ENCODE data around the gene PPRC1.
A peak's percentile ranks its signal among the peaks of the same experiment; 100 is the strongest.
"Not testable (repeated sequence)": the region's sequence is repeated elsewhere in the genome, so short reads cannot be mapped to it uniquely, and the experiment has no call there.

PPRC1 gene

GRCh38 chr10:102150970-102151773 lies 18.3 kb downstream of the PPRC1 start:
- DNase-seq = no peak

GRCh38 chr10:102151774-102152544 lies 19.1 kb downstream of the PPRC1 start, which contains the start of gene NOLC1:
Gene NOLC1, plus strand, starts transcription at chr10:102152389. Its CDS starts 22 bp downstream, at chr10:102152411.
- DNase-seq = peak; percentile 94

- DNase-seq = no peak
Observed at GRCh38 chr10:102152545-102152890, 19.7 kb downstream of the PPRC1 start.

GRCh38 chr10:102153093-102153620 lies 20.3 kb downstream of the PPRC1 start:
- DNase-seq = no peak

GRCh38 chr10:102154466-102155116 lies 21.8 kb downstream of the PPRC1 start:
- no peak for DNase-seq

GRCh38 chr10:102157224-102157623 lies 24.4 kb downstream of the PPRC1 start:
- DNase-seq = no peak

- no peak for DNase-seq
Observed at GRCh38 chr10:102159051-102159597, 26.3 kb downstream of the PPRC1 start.

- no peak for DNase-seq
Observed at GRCh38 chr10:102159831-102160230, 27.0 kb downstream of the PPRC1 start.

GRCh38 chr10:102163342-102163989 lies 30.6 kb downstream of the PPRC1 start:
- DNase-seq = no peak

GRCh38 chr10:102167861-102168260 lies 35.0 kb downstream of the PPRC1 start:
- no peak for DNase-seq

GRCh38 chr10:102170602-102171001 lies 37.8 kb downstream of the PPRC1 start:
- no peak for DNase-seq

- no peak for DNase-seq
Observed at GRCh38 chr10:102172288-102172687, 39.4 kb downstream of the PPRC1 start.

- DNase-seq = no peak
Observed at GRCh38 chr10:102175415-102175814, 42.6 kb downstream of the PPRC1 start.

- no peak for DNase-seq
Observed at GRCh38 chr10:102184606-102185005, 51.8 kb downstream of the PPRC1 start.

- no peak for DNase-seq
Observed at GRCh38 chr10:102185272-102185671, 52.4 kb downstream of the PPRC1 start.

GRCh38 chr10:102185811-102186527 lies 53.1 kb downstream of the PPRC1 start:
- no peak for DNase-seq

GRCh38 chr10:102188298-102188940 lies 55.6 kb downstream of the PPRC1 start:
- DNase-seq = no peak

GRCh38 chr10:102188941-102189898 lies 56.4 kb downstream of the PPRC1 start:
- DNase-seq = not testable (repeated sequence)

- no peak for DNase-seq
Observed at GRCh38 chr10:102191956-102192355, 59.1 kb downstream of the PPRC1 start.

- DNase-seq = no peak
Observed at GRCh38 chr10:102195296-102195870, 62.5 kb downstream of the PPRC1 start.
